H7 (cell line): ENCODE data around the gene ZNF679. TPM values are rescaled to one million over a fixed set of nuclear protein-coding genes. Genes with fewer than 3 reads are reported as not detected.
A peak's percentile ranks its signal among the peaks of the same experiment; 100 is the strongest.
"Not testable (repeated sequence)": the region's sequence is repeated elsewhere in the genome, so short reads cannot be mapped to it uniquely, and the experiment has no call there.

Source experiments
- DNase-seq: peaks from one replicate; pipeline ENCODE4 v3.0.0; 2012
- H3K27me3 ChIP-seq: 2 replicates; pipeline ENCODE4 v1.6.0; 2011; ENCODE audit warnings: mild to moderate bottlenecking, low read length; ENCODE audit not compliant: control insufficient read depth, insufficient read depth
- H3K36me3 ChIP-seq: replicated peaks from 2 replicates; pipeline ENCODE4 v1.5.1; 2011; ENCODE audit warnings: low read length; ENCODE audit not compliant: control insufficient read depth, insufficient read depth
- H3K4me3 ChIP-seq: 2 replicates; pipeline ENCODE4 v1.5.1; 2011; ENCODE audit warnings: low read depth, mild to moderate bottlenecking, control low read depth, low read length, moderate library complexity; ENCODE audit not compliant: insufficient read depth
- total RNA-seq: library from RNA; depleted of rRNA; stranded (reverse); fragments of >200 nt; shearing (Covaris generic); gene quantifications from 2 replicates; pipeline ENCODE4 v1.2.3, GENCODE V29; 2014; rRNA removed

Gene ZNF679
- not detected in 2 replicates for total RNA-seq

- DNase-seq, H3K4me3 ChIP-seq, H3K36me3 ChIP-seq, H3K27me3 ChIP-seq: not testable (repeated sequence)
Measured at GRCh38 chr7:64228174-64228573, at the start of gene ZNF679. TSS of gene ZNF679 (plus strand) at chr7:64228474. CDS start at chr7:64249118, 20,644 bp downstream.

GRCh38 chr7:64180989-64181388, 47.3 kb upstream of the ZNF679 start:
- Histone ChIP-seq H3K4me3 (no peak overlapping the region), H3K27me3 (no peaks in the 10 kb centered on the region)
- no peak for DNase-seq

GRCh38 chr7:64181586-64181985, 46.7 kb upstream of the ZNF679 start:
- DNase-seq: no peak
- H3K4me3 ChIP-seq: no peak overlapping the region
- no peaks in the 10 kb centered on the region for H3K27me3 ChIP-seq
- H3K36me3 ChIP-seq: no peaks in the 10 kb centered on the region

More at GRCh38 chr7:64180989-64181388, 47.3 kb upstream of the ZNF679 start:
- no peaks in the 10 kb centered on the region for H3K36me3 ChIP-seq

GRCh38 chr7:64182036-64182790, 46.1 kb upstream of the ZNF679 start:
- Histone ChIP-seq H3K4me3 (no peak overlapping the region), H3K36me3 (no peaks in the 10 kb centered on the region), H3K27me3 (no peaks in the 10 kb centered on the region)
- DNase-seq: no peak

GRCh38 chr7:64183126-64183742, 45.0 kb upstream of the ZNF679 start:
- no peaks in the 10 kb centered on the region for H3K27me3 ChIP-seq
- peak; percentile 23 for DNase-seq
- no peak overlapping the region for H3K4me3 ChIP-seq
- H3K36me3 ChIP-seq: no peaks in the 10 kb centered on the region

GRCh38 chr7:64183827-64184372, 44.4 kb upstream of the ZNF679 start:
- DNase-seq: no peak
- no peaks in the 10 kb centered on the region for H3K27me3 ChIP-seq
- H3K36me3 ChIP-seq: no peaks in the 10 kb centered on the region

GRCh38 chr7:64184376-64184775, 43.9 kb upstream of the ZNF679 start:
- no peaks in the 10 kb centered on the region for H3K36me3 ChIP-seq
- H3K4me3 ChIP-seq: no peak overlapping the region
- no peaks in the 10 kb centered on the region for H3K27me3 ChIP-seq
- DNase-seq: no peak

More at GRCh38 chr7:64183827-64184372, 44.4 kb upstream of the ZNF679 start:
- H3K4me3 ChIP-seq: no peak overlapping the region

- Histone ChIP-seq H3K27me3 (no peaks in the 10 kb centered on the region), H3K4me3 (no peak overlapping the region), H3K36me3 (no peaks in the 10 kb centered on the region)
- no peak for DNase-seq
Measured at GRCh38 chr7:64187408-64187807, 40.9 kb upstream of the ZNF679 start.

GRCh38 chr7:64192148-64192704, 36.0 kb upstream of the ZNF679 start:
- H3K4me3 ChIP-seq: no peak overlapping the region
- no peaks in the 10 kb centered on the region for H3K36me3 ChIP-seq
- DNase-seq: no peak
- H3K27me3 ChIP-seq: no peaks in the 10 kb centered on the region

- H3K36me3 ChIP-seq: no peaks in the 10 kb centered on the region
Measured at GRCh38 chr7:64192775-64193174, 35.5 kb upstream of the ZNF679 start.

GRCh38 chr7:64206903-64207302, 21.4 kb upstream of the ZNF679 start, which contains the start of gene ZNF735:
TSS of gene ZNF735 (plus strand) at chr7:64207203. CDS start at chr7:64207203, 0 bp downstream.
- Histone ChIP-seq H3K27me3 (no peaks in the 10 kb centered on the region), H3K4me3 (no peak within 1 kb of the TSS), H3K36me3 (no peaks in the 10 kb centered on the region)
- DNase-seq: no peak

More at GRCh38 chr7:64192775-64193174, 35.5 kb upstream of the ZNF679 start:
- no peak for DNase-seq
- no peaks in the 10 kb centered on the region for H3K27me3 ChIP-seq
- no peak overlapping the region for H3K4me3 ChIP-seq

GRCh38 chr7:64219710-64220298, 8.5 kb upstream of the ZNF679 start:
- not testable (repeated sequence) for H3K4me3 ChIP-seq, DNase-seq, H3K27me3 ChIP-seq, H3K36me3 ChIP-seq

GRCh38 chr7:64223366-64223765, 4.9 kb upstream of the ZNF679 start:
- Histone ChIP-seq H3K4me3 (no peak overlapping the region), H3K27me3 (no peaks in the 10 kb centered on the region), H3K36me3 (no peaks in the 10 kb centered on the region)
- no peak for DNase-seq

GRCh38 chr7:64266341-64266919, 38.2 kb downstream of the ZNF679 start:
- no peak overlapping the region for H3K4me3 ChIP-seq
- H3K27me3 ChIP-seq: no peaks in the 10 kb centered on the region
- no peak for DNase-seq
- no peaks in the 10 kb centered on the region for H3K36me3 ChIP-seq
